ENCODE data around the gene SGTA. TPM values are rescaled to one million over a fixed set of nuclear protein-coding genes. Genes with fewer than 3 reads are reported as not detected.

Gene SGTA
- total RNA-seq, 1 experiment from 2014 or later = 109 TPM

- no peak for TF ChIP-seq ZFX (IDR thresholded peaks at IDR 0.05)
- TF ChIP-seq ZNF274 (IDR thresholded peaks at IDR 0.05; ENCODE audit: low read depth, low read length) = no peak
- no peak for TF ChIP-seq ZBTB33 (IDR thresholded peaks at IDR 0.05; ENCODE audit: extremely low read depth, insufficient replicate concordance, low read length)
- TF ChIP-seq POLR2A (IDR thresholded peaks at IDR 0.05; ENCODE audit: borderline replicate concordance, extremely low read depth, insufficient read depth, insufficient read length) = no peak
- TF ChIP-seq TCF7L2 (IDR thresholded peaks at IDR 0.05; ENCODE audit: borderline replicate concordance, extremely low read depth, insufficient read depth, insufficient read length) = no peak
- no peak for TF ChIP-seq EZH2phosphoT487 (IDR thresholded peaks at IDR 0.05; ENCODE audit: borderline replicate concordance)
- TF ChIP-seq CTCF (IDR thresholded peaks at IDR 0.05 in 2 of 3, conservative IDR thresholded peaks at IDR 0.05 in 1 of 3; ENCODE audit: borderline replicate concordance in 1 of 3, insufficient read depth in 1 of 3, low read depth in 2 of 3, low read length in 2 of 3) = no peak
- no peak for TF ChIP-seq EGR1 (IDR thresholded peaks at IDR 0.05; ENCODE audit: low read depth)
- no peak for TF ChIP-seq RAD21 (IDR thresholded peaks at IDR 0.05; ENCODE audit: low read depth)
- no peak for TF ChIP-seq ATF3 (IDR thresholded peaks at IDR 0.05)
- no peak for TF ChIP-seq FOSL1 (IDR thresholded peaks at IDR 0.05; ENCODE audit: low read depth)
- TF ChIP-seq JUND (IDR thresholded peaks at IDR 0.05) = no peak
- no peak for TF ChIP-seq SP1 (IDR thresholded peaks at IDR 0.05; ENCODE audit: low read depth)
- no peak for TF ChIP-seq MAX (IDR thresholded peaks at IDR 0.05)
- TF ChIP-seq CEBPB (IDR thresholded peaks at IDR 0.05; ENCODE audit: low read depth) = no peak
- TF ChIP-seq EZH2 (IDR thresholded peaks at IDR 0.05) = no peak
- no peak for TF ChIP-seq POLR2AphosphoS5 (IDR thresholded peaks at IDR 0.05; ENCODE audit: low read depth, low read length)
- TF ChIP-seq SRF (IDR thresholded peaks at IDR 0.05; ENCODE audit: low read depth) = no peak
- POLR2A ChIA-PET = interaction anchor here (0.6 kb wide), 1 partner anchor 15 kb away, joined by 3 read pairs; no protein-coding TSS in a partner anchor
- Histone ChIP-seq H3K9me3 (ENCODE audit: control insufficient read depth in 1 of 2, insufficient read depth in 1 of 2, low read depth in 1 of 2, low read length in 2 of 2) (no peaks in the 10 kb centered on the region), H3K27ac (ENCODE audit: low read depth, low read length) (no peak overlapping the region), H3K27me3 (ENCODE audit: insufficient read depth, low read length) (no peaks in the 10 kb centered on the region), H3K36me3 (ENCODE audit: control insufficient read depth in 1 of 2, insufficient read depth in 2 of 2, low read length in 2 of 2) (peaks cover 30 to 37% of the 10 kb centered on the region in 2 experiments; a peak in 3 of 4 replicates), H3K4me3 (replicated peaks in 1 of 2; ENCODE audit: low read depth in 1 of 2, low read length in 2 of 2) (no peak overlapping the region), H3K9me2 (ENCODE audit: insufficient read depth) (no peaks in the 10 kb centered on the region), H3K4me1 (ENCODE audit: control insufficient read depth in 1 of 2, insufficient read depth in 2 of 2, low read length in 2 of 2) (no peaks in the 10 kb centered on the region), H3K9ac (ENCODE audit: low read length) (no peak overlapping the region), H2AFZ (ENCODE audit: low read depth, low read length, poor library complexity, severe bottlenecking) (no peak overlapping the region), H3K4me2 (ENCODE audit: low read length) (no peak overlapping the region), H4K20me1 (ENCODE audit: insufficient read depth) (no peaks in the 10 kb centered on the region), H3K79me2 (ENCODE audit: insufficient read depth, low read length) (peaks cover 52% of the 10 kb centered on the region)
- intact Hi-C loops (cut with micrococcal nuclease) = no loop called here
- DNase-seq (ENCODE audit: low read depth, low spot score) (no peak), ATAC-seq (no peak)
- BruUV-seq (replicated peaks) = no TSS peak
- CTCF ChIA-PET = interaction anchor here (1.5 kb wide), 1 partner anchor 18 kb away, joined by 3 read pairs; no protein-coding TSS in a partner anchor
- RAD21 ChIA-PET (ENCODE audit: low non-redundant PET in 1 of 2, low total read pairs in 2 of 2, uncharacterized antibody in 2 of 2, unreplicated experiment in 2 of 2) = no interaction called here
Measured at GRCh38 chr19:2766594-2767372, 16.3 kb downstream of the SGTA start.

Measured in HCT116 (cell line).